Measurements from ENCODE around the gene RNASE4. TPM values are rescaled to one million over a fixed set of nuclear protein-coding genes. Genes with fewer than 3 reads are reported as not detected.
"Not testable (repeated sequence)": the region's sequence is repeated elsewhere in the genome, so short reads cannot be mapped to it uniquely, and the experiment has no call there.

Gene RNASE4
- total and polyA plus RNA-seq, 2 experiments from 2014 or later: 7.2 to 9.1 TPM

DNA sequence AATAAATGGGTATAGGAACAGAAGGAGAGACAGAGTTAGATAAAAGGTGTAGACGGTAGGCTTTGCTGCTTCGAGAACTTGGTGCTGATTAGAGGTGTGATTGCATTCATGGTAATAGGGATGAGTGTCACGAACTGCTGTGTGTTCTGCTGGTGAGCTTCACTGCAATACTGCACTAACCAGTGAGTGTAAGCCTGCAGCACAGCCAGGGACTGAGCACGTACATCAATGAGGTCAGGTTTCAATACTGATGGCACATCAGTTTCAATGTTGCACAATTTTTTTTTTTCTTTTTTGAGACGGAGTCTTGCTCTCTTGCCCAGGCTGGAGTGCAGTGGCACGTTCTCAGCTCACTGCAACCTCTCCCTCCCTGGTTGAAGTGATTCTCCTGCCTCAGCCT is 36.4 kb downstream of the RNASE4 start:
- Histone ChIP-seq H3K27ac (no peak overlapping the region), H3K4me1 (ENCODE audit: low read depth) (no peaks in the 10 kb centered on the region), H3K27me3 (no peaks in the 10 kb centered on the region), H3K4me3 (no peak overlapping the region), H3K9me3 (ENCODE audit: low read depth) (no peaks in the 10 kb centered on the region), H3K36me3 (no peaks in the 10 kb centered on the region)
- no peak for DNase-seq (ENCODE audit: low read depth in 1 of 2, low spot score in 1 of 2)
- TF ChIP-seq, protein P1, sequence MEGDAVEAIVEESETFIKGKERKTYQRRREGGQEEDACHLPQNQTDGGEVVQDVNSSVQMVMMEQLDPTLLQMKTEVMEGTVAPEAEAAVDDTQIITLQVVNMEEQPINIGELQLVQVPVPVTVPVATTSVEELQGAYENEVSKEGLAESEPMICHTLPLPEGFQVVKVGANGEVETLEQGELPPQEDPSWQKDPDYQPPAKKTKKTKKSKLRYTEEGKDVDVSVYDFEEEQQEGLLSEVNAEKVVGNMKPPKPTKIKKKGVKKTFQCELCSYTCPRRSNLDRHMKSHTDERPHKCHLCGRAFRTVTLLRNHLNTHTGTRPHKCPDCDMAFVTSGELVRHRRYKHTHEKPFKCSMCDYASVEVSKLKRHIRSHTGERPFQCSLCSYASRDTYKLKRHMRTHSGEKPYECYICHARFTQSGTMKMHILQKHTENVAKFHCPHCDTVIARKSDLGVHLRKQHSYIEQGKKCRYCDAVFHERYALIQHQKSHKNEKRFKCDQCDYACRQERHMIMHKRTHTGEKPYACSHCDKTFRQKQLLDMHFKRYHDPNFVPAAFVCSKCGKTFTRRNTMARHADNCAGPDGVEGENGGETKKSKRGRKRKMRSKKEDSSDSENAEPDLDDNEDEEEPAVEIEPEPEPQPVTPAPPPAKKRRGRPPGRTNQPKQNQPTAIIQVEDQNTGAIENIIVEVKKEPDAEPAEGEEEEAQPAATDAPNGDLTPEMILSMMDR (IDR thresholded peaks at IDR 0.05; ENCODE audit: low read depth, low read length): no peak

DNA sequence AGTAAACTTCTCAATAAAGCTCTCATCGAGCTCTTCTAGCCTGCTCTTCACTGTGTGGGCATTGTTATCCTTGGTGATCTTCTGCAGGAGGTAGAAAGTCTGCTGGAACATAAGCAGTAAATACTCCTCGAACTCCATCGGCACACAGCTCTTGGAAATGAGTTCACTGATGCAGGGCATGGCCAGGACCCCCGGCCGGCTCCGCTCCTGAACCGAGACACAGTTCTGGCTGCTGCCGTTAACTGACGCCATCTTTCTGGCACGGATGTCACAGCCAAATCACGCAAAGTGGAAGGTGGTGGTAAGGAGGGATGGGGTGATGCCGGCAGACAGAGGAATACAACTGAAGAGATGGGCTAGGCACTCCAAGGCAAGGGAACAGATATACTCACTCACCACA is 37.7 kb downstream of the RNASE4 start:
- Histone ChIP-seq H3K9me3 (ENCODE audit: low read depth) (no peaks in the 10 kb centered on the region), H3K27me3 (no peaks in the 10 kb centered on the region), H3K36me3 (no peaks in the 10 kb centered on the region), H3K4me1 (ENCODE audit: low read depth) (no peaks in the 10 kb centered on the region), H3K4me3 (no peak overlapping the region), H3K27ac (no peak overlapping the region)
- TF ChIP-seq, protein P1 (IDR thresholded peaks at IDR 0.05; ENCODE audit: low read depth, low read length): no peak
- DNase-seq (ENCODE audit: low read depth in 1 of 2, low spot score in 1 of 2): no peak

DNA sequence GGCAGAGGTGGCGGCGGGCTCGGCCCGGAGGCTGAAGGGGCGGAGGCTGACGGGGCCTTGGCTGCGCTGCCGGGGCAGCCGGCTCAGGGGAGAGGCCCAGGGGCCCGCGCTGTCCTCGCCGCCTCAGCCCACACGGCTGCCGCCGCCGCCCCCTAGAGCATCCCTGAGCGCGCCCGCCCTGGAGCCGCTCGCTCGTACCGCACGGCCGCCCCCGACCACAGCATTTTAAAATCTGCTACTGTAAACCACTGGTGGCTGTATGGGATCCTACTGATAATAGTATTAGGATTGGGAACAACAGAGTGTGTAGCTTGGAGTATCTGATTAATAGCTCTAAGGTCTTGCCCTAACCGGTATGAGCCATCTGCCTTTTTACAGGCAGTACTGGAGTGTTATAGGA is 39.1 kb downstream of the RNASE4 start:
- no peaks in the 10 kb centered on the region for H3K27me3 ChIP-seq
- no peaks in the 10 kb centered on the region for H3K36me3 ChIP-seq
- H3K4me3 ChIP-seq: no peak overlapping the region
- TF ChIP-seq, protein P1 (IDR thresholded peaks at IDR 0.05; ENCODE audit: low read depth, low read length): no peak
- H3K4me1 ChIP-seq (ENCODE audit: low read depth): no peaks in the 10 kb centered on the region
- peak in 1 of 2 donors; percentile 25 for DNase-seq (ENCODE audit: low read depth in 1 of 2, low spot score in 1 of 2)
- no peak overlapping the region for H3K27ac ChIP-seq
- no peaks in the 10 kb centered on the region for H3K9me3 ChIP-seq (ENCODE audit: low read depth)

DNA sequence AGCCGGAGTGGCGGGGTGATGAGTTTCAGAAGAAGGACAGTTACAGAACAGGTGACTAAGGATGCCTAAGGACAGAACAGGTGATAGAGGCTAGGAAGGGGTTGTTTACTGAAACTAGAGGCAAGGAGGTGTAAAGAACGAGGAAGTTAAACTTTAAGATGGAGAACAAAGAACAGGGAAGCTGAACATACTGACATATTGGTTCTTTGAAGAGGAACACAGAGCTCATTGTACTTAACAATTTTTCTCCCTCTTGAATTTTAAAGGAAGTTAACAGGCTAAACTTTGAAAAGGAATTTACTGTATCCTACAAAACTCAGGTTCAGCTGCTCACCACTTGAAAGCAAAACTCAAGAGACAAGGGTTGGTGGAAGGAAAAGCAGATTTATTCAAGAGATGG is 41.8 kb downstream of the RNASE4 start:
- H3K9me3 ChIP-seq (ENCODE audit: low read depth); H3K36me3 ChIP-seq; H3K27me3 ChIP-seq; DNase-seq (ENCODE audit: low read depth in 1 of 2, low spot score in 1 of 2); H3K27ac ChIP-seq; H3K4me1 ChIP-seq (ENCODE audit: low read depth); H3K4me3 ChIP-seq: not testable (repeated sequence)

DNA sequence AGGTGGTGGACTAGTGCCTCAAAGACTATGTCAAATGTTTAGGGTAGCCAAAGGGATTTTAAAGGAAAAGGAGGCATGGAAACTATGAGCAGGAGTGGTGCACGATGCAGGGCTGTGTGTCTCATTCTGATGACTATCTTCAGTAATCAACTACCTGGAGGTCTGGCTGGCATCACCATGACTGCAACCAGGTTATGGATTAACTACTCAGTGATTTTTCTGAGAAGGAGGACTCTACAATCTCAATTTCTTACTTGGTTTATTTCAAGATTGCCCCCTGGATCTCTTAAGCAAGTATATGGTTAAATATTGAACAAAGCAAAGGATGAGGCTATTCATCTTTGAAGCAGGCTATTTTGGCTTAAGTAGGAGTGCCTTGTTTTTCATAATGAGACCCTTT is 42.2 kb downstream of the RNASE4 start:
- Histone ChIP-seq H3K4me1 (ENCODE audit: low read depth) (peaks cover 3% of the 10 kb centered on the region), H3K9me3 (ENCODE audit: low read depth) (no peaks in the 10 kb centered on the region), H3K27ac (no peak overlapping the region), H3K4me3 (no peak overlapping the region), H3K27me3 (no peaks in the 10 kb centered on the region), H3K36me3 (no peaks in the 10 kb centered on the region)
- DNase-seq (ENCODE audit: low read depth in 1 of 2, low spot score in 1 of 2): no peak
- TF ChIP-seq, protein P1 (IDR thresholded peaks at IDR 0.05; ENCODE audit: low read depth, low read length): no peak

DNA sequence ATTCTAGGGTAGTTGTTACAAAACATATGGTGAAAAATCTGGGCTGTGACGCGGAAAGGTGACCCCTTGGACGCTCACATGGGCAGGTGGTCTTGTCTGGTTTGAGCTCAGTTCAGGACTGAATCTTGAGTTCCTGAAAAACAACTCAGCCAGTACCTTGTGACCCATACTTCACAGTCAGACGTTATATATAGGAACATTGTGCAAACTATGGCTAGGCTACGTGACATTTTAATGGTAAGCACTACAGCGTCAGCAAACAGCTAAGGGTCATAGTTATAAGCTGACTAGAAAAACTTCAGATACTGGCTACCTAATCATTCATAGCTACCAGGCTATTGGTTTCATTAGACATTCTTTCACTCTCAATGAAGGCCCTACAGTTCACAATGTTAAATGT is 46.5 kb downstream of the RNASE4 start:
- H3K4me3 ChIP-seq: no peak overlapping the region
- TF ChIP-seq, protein P1 (IDR thresholded peaks at IDR 0.05; ENCODE audit: low read depth, low read length): no peak

More for the DNA sequence above, 46.5 kb downstream of the RNASE4 start:
- no peak for DNase-seq (ENCODE audit: low read depth in 1 of 2, low spot score in 1 of 2)
- Histone ChIP-seq H3K4me1 (ENCODE audit: low read depth) (peaks cover 3% of the 10 kb centered on the region), H3K36me3 (no peaks in the 10 kb centered on the region), H3K27ac (no peak overlapping the region), H3K27me3 (no peaks in the 10 kb centered on the region), H3K9me3 (ENCODE audit: low read depth) (no peaks in the 10 kb centered on the region)

All from cardiac muscle cell (in vitro differentiated cells and primary cell).